HG02798 (cell line): Measurements from ENCODE around the gene DIP2C.
"Not testable (repeated sequence)": the region's sequence is repeated elsewhere in the genome, so short reads cannot be mapped to it uniquely, and the experiment has no call there.

Experiments
- ATAC-seq: cut with Tn5 transposase; IDR thresholded peaks from one replicate; pipeline ENCODE4 v1.9.1; 2021; ENCODE audit warnings: mild to moderate bottlenecking; ENCODE audit not compliant: unreplicated experiment, poor library complexity

DIP2C gene

GRCh38 chr10:279655-280054, 409.8 kb downstream of the DIP2C start:
- no peak for ATAC-seq

GRCh38 chr10:279232-279631, 410.2 kb downstream of the DIP2C start:
- no peak for ATAC-seq

- ATAC-seq = no peak
Observed at GRCh38 chr10:278707-279106, 410.8 kb downstream of the DIP2C start.

- no peak for ATAC-seq
Observed at GRCh38 chr10:277963-278362, 411.5 kb downstream of the DIP2C start.

- ATAC-seq = no peak
Observed at GRCh38 chr10:275680-276079, 413.8 kb downstream of the DIP2C start.

- no peak for ATAC-seq
Observed at GRCh38 chr10:274866-275265, 414.6 kb downstream of the DIP2C start.

DNA sequence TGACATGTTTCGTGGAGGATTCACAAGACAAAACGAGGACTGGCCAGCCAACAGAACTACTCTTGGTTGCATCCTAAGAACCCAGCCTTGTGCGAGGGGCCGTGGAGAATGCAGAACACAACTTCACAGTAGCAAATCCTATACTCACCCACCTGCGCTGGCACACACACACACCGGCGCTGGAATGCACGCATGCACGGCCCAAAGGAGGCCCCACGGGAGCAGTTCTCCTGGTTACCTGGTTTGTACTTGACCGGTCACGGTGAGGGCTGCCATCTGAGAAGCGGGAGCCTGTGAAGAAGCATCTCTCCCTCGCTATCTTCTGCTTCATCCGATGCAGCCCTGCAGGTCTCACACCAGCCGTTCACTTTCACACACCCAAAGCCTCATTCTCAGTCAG, 416.4 kb downstream of the DIP2C start:
- ATAC-seq = no peak

GRCh38 chr10:271722-272121, 417.7 kb downstream of the DIP2C start:
- no peak for ATAC-seq

- no peak for ATAC-seq
Observed at GRCh38 chr10:271201-271600, 418.3 kb downstream of the DIP2C start.

DNA sequence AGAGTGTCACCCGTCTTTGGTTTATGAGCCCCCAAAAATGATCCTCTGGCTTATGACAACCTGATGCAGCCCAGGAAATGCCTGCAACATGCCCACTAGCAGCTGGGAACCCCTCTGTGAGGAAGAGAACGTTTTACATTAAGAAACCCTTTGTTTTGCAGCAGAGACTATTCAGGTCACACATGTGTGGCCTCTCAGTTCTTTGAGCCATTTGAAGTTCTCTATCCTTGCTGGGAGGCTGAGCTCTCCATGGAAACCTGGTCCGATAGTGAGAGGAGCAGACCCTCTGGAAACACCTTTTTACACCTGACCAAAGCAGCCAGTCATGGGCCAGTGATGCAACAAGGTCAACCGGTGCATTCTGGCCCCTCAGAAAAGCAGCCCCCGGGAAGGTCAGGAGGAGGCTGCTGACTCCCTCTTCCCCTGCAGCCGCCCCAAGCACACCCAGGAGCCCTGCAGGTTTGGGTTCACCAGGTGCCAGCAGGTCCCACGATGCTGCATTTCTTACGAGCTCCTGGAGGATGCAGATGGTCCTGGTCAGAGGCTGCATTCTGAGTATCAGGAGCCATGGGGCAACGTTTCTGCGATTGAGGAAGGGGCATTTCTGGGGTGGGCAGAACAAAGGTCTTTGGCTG, 419.9 kb downstream of the DIP2C start:
- ATAC-seq = no peak

DNA sequence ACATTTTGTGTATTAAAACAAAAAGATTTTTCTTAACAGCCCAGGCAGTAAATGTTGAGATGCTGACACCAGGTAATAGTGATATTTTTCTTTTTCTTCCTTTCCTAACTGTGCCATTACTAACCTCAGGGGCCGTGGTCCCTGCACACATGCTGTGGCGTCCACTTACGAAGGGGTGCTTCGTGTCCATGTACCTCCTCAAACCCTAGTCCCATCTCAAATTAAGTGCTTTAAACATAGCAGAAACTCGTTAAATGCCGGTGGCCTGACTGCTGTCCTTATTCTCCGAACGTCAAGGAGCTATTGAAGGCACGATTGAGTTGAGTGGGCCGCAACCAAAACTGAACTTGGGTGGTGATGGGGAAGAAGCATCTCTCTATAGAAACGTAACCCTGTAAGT, 421.8 kb downstream of the DIP2C start:
- ATAC-seq = no peak

DNA sequence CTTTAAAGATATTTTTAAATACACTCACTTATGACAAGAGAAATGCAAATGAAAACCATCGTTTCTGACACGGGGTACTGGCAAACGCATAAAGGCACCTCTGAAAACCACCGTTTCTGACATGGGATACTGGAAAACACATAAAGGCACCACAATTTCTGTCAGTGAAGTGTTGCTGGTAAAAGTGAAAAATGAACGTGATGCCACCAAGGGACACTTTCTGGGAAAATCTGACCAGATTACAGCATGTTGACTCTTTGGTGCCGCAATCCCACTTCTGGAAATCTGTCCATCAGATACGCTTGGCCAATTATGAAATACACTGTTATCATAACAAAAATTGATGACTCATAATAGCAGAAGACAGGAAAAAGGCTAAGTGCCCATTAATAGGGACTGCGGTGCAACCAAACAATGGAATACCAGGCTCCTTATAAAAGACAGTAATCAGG, 422.5 kb downstream of the DIP2C start:
- ATAC-seq = no peak

DNA sequence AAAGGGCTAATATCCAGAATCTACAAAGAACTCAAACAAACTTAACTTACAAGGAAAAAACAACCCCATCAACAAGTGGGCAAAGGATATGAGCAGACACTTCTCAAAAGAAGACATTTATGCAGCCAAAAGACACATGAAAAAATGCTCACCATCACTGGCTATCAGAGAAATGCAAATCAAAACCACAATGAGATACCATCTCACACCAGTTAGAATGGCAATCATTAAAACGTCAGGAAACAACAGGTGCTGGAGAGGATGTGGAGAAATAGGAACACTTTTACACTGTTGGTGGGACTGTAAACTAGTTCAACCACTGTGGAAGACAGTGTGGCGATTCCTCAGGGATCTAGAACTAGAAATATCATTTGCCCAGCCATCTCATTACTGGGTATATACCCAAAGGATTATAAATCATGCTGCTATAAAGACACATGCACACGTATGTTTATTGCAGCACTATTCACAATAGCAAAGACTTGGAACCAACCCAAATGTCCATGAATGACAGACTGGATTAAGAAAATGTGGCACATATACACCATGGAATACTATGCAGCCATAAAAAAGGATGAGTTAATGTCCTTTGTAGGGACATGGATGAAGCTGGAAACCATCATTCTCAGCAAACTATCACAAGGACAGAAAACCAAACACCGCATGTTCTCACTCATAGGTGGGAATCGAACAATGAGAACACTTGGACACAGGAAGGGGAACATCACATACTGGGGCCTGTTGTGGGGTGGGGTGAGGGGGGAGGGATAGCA, 423.5 kb downstream of the DIP2C start:
- not testable (repeated sequence) for ATAC-seq

- ATAC-seq = not testable (repeated sequence)
Observed at GRCh38 chr10:265074-265440, 424.4 kb downstream of the DIP2C start.

DNA sequence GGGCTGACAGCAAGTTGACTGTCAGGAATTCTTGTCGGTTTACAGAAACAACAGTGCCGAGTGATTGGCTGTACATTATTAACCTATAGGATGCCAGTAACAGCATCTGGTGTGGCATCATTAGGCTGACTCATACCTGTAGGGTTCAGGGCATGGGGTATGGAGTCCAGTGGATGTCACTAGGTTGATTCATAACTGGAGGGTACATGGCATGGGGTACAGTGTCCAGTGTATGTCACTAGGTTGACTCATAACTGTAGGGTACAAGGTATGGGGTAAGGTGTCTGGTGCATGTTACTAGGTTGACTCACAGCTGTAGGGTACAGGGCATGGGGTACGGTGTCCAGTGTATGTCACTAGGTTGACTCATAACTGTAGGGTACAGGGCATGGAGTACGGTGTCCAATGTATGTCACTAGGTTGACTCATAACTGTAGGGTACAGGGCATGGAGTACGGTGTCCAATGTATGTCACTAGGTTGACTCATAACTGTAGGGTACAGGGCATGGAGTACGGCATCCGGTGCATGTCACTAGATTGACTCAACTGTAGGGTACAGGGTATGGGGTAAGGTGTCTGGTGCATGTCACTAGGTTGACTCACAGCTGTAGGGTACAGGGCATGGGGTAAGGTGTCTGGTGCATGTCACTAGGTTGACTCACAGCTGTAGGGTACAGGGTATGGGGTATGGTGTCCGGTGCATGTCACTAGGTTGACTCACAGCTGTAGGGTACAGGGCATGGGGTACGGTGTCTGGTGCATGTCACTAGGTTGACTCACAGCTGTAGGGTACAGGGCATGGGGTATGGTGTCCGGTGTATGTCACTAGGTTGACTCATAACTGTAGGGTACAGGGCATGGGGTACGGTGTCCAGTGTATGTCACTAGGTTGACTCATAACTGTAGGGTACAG, 425.1 kb downstream of the DIP2C start:
- not testable (repeated sequence) for ATAC-seq

GRCh38 chr10:260819-261429, 428.5 kb downstream of the DIP2C start:
- ATAC-seq = no peak

DNA sequence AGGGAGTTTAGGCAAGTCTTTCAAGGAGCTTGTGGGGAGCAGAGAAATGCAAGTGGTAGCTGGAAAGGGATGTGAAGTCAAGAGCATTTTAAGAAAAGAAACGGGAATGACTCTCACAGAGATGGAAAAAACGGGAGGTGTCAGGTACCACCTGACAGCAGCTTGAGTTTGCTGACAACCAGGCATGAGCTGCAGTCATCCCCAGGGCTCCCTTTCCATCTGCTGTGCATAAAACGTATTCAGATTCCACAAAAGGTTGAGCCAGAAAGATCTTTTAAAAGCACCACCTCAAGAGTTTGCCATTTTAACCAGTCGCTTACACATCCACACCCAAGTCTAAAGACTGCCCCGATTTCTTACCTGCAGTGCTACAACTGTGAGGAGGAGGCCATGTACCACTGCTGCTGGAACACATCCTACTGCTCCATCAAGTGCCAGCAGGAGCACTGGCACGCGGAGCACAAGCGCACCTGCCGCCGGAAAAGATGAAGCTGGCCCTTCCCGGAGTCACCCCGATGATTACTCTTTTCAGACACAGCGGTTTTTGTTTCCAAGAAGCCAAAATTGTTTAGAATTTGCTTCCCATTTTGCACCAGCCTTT, 437.4 kb downstream of the DIP2C start:
- no peak for ATAC-seq

- ATAC-seq = no peak
Observed at GRCh38 chr10:248307-248706, 441.2 kb downstream of the DIP2C start.

DNA sequence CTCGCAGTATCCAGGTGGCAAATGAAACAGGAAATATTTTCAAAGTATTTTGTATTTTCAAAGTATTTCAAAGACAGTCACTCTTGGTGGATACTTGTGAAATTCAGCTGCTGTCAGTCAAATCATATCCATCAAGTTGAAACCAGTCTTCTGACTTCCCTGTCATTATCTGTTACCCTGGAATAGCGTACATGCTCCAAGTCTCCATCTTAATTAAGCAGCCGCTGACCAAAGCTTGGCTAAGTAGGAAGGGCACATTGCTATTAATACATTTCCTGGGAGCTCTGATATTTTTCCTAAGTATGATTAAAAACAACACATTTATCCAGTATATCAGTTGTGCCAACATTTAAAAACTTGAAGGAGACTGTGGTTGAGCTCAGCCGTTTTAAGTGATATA, 442.0 kb downstream of the DIP2C start:
- no peak for ATAC-seq

GRCh38 chr10:246431-246830, 443.0 kb downstream of the DIP2C start:
- no peak for ATAC-seq
